Activated CD4-positive, alpha-beta T cell treated with anti-CD3 and anti-CD28 coated beads for 36 hours (primary cell): Measurements from ENCODE around the gene PLXDC2. TPM values are rescaled to one million over a fixed set of nuclear protein-coding genes. Genes with fewer than 3 reads are reported as not detected.

Source experiments
- ATAC-seq: fragments of 200-7000 bp; cut with Tn5 transposase; one replicate; pipeline ENCODE4 v1.10.0; 2021; ENCODE audit warnings: mild to moderate bottlenecking, moderate library complexity
- CTCF ChIA-PET: fragments of 350-600 bp; sonication (Branson Sonifier 250); formaldehyde crosslinking; loops from one replicate; lab custom pipeline; 2021; ENCODE audit warnings: antibody characterized with exemption; lab: Charles Lee
- POLR2A ChIA-PET: fragments of 350-600 bp; sonication (Branson Sonifier 250); formaldehyde crosslinking; loops from one replicate; lab custom pipeline; 2021; ENCODE audit warnings: antibody characterized with exemption, inconsistent platforms; lab: Charles Lee
- DNase-seq: peaks from one replicate; pipeline ENCODE4 v3.0.0-alpha.2; 2020
- H3K27ac Mint-ChIP-seq: one replicate; pipeline ENCODE4 v1.8.0; 2021; ENCODE audit warnings: mixed read lengths
- H3K27me3 Mint-ChIP-seq: one replicate; pipeline ENCODE4 v1.8.0; 2021; ENCODE audit warnings: mixed read lengths
- H3K36me3 Mint-ChIP-seq: one replicate; pipeline ENCODE4 v1.8.0; 2021; ENCODE audit warnings: low read depth, mixed read lengths
- H3K4me1 Mint-ChIP-seq: one replicate; pipeline ENCODE4 v1.8.0; 2021; ENCODE audit warnings: mixed read lengths
- H3K4me3 Mint-ChIP-seq: one replicate; pipeline ENCODE4 v1.8.0; 2021; ENCODE audit warnings: mild to moderate bottlenecking, moderate library complexity, mixed read lengths
- H3K9me3 Mint-ChIP-seq: one replicate; pipeline ENCODE4 v1.8.0; 2021; ENCODE audit warnings: low read depth, mixed read lengths
- intact Hi-C, 2 experiments: fragments of 100-400 bp; cut with DNase I in 1 of 2; cut with micrococcal nuclease in 1 of 2; formaldehyde crosslinking; loops; one replicate each; pipeline versions ENCODE4 v1.14.2 to v1.15.1; 2022 to 2024; cut with DNase I, micrococcal nuclease
- total RNA-seq, 2 experiments: library from RNA; stranded (reverse); gene quantifications; one replicate each; pipeline ENCODE4 v1.2.3, GENCODE V29; 2021

PLXDC2 gene
- total RNA-seq, 2 experiments from 2014 or later: not detected

- CTCF ChIA-PET: no interaction called here
- intact Hi-C loops: no loop called here
- no peaks in the 10 kb centered on the region for H3K4me1 Mint-ChIP-seq
- H3K9me3 Mint-ChIP-seq: peaks cover 3% of the 10 kb centered on the region
- no peak for ATAC-seq
- POLR2A ChIA-PET: no interaction called here
- H3K27me3 Mint-ChIP-seq: no peaks in the 10 kb centered on the region
- H3K4me3 Mint-ChIP-seq: no peak overlapping the region
- DNase-seq: no peak
- no peaks in the 10 kb centered on the region for H3K36me3 Mint-ChIP-seq
- no peak overlapping the region for H3K27ac Mint-ChIP-seq
Measured at GRCh38 chr10:19865676-19866075, 49.4 kb downstream of the PLXDC2 start.

DNA sequence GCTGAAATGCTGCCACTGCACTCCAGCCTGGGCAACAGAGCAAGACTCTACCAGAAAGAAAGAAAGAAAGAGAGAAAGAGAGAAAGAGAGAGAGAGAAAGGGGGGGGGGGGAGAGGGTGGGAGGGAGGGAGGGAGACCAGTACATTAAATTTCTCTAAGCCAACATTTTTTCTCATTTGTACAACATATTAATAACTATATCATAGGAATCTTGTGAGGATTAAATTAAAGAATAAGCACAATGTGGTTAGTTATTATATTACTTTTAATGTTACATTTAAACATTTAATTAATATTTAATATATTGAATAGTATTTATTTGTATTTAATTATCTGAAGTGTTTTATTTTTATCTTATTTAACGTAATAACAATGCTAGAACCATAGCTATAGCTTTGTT is 53.1 kb downstream of the PLXDC2 start:
- Mint-ChIP-seq H3K27ac (no peak overlapping the region), H3K36me3 (no peaks in the 10 kb centered on the region), H3K4me1 (no peaks in the 10 kb centered on the region), H3K27me3 (no peaks in the 10 kb centered on the region), H3K9me3 (peaks cover 3% of the 10 kb centered on the region), H3K4me3 (no peak overlapping the region)
- ATAC-seq (no peak), DNase-seq (no peak)
- POLR2A ChIA-PET: no interaction called here
- intact Hi-C loops: no loop called here
- CTCF ChIA-PET: no interaction called here

- ChIA-PET POLR2A (no interaction called here), CTCF (no interaction called here)
- no peak overlapping the region for H3K4me3 Mint-ChIP-seq
- DNase-seq (no peak), ATAC-seq (no peak)
- intact Hi-C loops: no loop called here
- H3K4me1 Mint-ChIP-seq: no peaks in the 10 kb centered on the region
- no peak overlapping the region for H3K27ac Mint-ChIP-seq
- no peaks in the 10 kb centered on the region for H3K27me3 Mint-ChIP-seq
- no peaks in the 10 kb centered on the region for H3K36me3 Mint-ChIP-seq
- H3K9me3 Mint-ChIP-seq: no peaks in the 10 kb centered on the region
Measured at GRCh38 chr10:19872504-19873271, 56.5 kb downstream of the PLXDC2 start.

DNA sequence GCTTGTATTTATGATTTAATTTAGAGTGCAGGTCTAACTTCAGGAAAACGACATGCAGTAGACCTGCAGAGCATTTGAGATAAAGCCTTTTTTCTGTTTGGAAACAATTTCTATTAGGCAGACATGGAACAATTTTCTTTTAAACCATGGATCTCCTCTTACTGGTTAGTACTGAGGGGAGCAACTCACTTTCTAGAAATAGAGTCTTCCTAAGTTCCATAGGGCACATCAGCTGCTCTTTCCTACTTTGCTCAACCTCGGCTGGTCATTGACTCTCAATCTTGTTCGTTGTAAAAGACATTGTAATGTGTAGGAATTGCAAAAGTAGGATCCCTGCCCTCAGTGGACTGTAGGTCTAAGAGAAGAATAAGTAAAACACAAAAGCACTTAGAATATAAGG is 58.0 kb downstream of the PLXDC2 start:
- ATAC-seq: no peak
- Mint-ChIP-seq H3K4me3 (no peak overlapping the region), H3K27me3 (no peaks in the 10 kb centered on the region), H3K36me3 (no peaks in the 10 kb centered on the region), H3K9me3 (no peaks in the 10 kb centered on the region), H3K27ac (no peak overlapping the region), H3K4me1 (no peaks in the 10 kb centered on the region)
- intact Hi-C loops: no loop called here
- DNase-seq: no peak
- POLR2A ChIA-PET: no interaction called here
- CTCF ChIA-PET: no interaction called here

DNA sequence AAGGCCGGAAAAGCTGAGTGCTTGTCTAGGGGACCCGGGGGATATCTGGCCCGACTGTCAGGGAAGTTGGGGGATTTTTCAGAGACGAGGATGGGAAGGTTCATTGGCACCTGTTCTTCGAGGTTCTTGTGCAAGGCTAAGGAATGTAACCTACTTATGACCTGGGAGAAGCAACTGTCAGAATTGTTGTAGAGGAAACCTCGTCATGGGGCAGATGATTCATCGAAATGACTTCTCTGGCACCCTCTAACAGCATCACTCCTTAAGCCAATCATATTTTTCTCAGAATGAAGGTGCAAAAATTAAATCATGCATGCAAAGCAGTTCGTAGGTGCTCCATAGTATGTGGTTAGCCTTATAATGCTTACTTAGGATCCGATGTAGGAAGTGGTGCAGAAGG is 58.6 kb downstream of the PLXDC2 start:
- DNase-seq (no peak), ATAC-seq (no peak)
- Mint-ChIP-seq H3K9me3 (no peaks in the 10 kb centered on the region), H3K4me3 (no peak overlapping the region), H3K27me3 (no peaks in the 10 kb centered on the region), H3K4me1 (no peaks in the 10 kb centered on the region), H3K27ac (no peak overlapping the region), H3K36me3 (no peaks in the 10 kb centered on the region)
- ChIA-PET POLR2A (no interaction called here), CTCF (no interaction called here)
- intact Hi-C loops: no loop called here

DNA sequence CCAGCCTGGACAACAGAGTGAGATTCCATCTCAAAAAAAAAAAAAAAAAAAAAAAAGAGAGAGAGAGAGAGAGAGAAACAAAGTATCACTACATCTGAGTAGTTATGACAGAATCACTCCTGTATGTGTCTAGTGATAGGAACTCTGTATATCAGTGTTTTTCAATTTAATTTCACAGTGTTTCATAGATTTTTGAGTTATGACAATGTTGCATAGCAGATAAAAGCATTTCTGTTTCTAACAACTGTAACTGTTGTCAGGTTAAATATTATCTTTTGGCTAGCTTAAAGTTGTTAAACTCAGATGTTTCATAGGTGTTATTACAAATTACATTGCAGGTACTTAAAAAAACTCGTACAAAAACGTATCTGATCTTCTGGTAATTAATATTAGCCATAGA is 60.3 kb downstream of the PLXDC2 start:
- ATAC-seq (no peak), DNase-seq (no peak)
- ChIA-PET CTCF (interaction anchor here (1.8 kb wide), 1 partner anchor 15 kb away, joined by 3 read pairs; no protein-coding TSS in a partner anchor), POLR2A (interaction anchor here (0.6 kb wide), 1 partner anchor 408 kb away, joined by 3 read pairs; no protein-coding TSS in a partner anchor)
- no peaks in the 10 kb centered on the region for H3K36me3 Mint-ChIP-seq
- H3K4me3 Mint-ChIP-seq: no peak overlapping the region
- no peaks in the 10 kb centered on the region for H3K27me3 Mint-ChIP-seq
- intact Hi-C loops: no loop called here
- H3K27ac Mint-ChIP-seq: no peak overlapping the region
- no peaks in the 10 kb centered on the region for H3K4me1 Mint-ChIP-seq
- no peaks in the 10 kb centered on the region for H3K9me3 Mint-ChIP-seq

DNA sequence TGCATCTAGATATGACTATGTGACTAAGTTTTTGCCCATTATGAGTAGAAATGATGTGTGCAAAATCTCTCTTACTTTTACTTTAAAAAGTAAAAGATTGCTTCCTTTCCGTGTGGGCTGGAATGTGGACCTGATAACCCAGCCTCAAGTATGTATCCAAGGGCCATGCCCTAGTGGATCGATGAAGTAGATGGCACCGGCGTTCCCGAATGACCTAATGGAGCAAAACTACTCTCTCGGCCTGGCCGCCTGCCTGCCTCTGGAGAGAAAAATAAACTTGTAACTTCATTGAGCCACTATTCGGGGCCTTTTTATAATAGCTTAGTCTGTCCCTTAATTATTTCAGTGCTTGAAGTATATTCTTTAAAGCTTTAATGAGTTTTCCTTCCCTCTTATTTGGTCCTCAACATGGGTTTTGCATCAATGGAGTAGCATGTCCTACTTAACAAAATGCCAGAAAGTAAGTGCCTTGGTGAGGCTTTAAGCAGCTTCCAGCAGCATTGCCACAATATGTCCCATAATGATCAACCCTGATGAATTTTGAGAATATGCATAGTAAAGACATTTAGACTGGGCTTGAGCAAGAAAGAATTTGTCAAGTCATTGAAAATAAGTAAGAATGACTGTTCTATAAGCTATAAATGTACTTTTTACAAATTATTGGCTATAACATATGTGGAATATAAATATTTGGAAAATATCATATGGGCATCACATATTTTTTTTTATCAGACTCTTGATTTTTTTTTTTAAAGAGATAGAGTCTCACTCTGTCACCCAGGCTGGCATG is 61.4 kb downstream of the PLXDC2 start:
- ChIA-PET CTCF (no interaction called here), POLR2A (interaction anchor here (0.6 kb wide), 1 partner anchor 715 kb away, joined by 3 read pairs; no protein-coding TSS in a partner anchor)
- no peaks in the 10 kb centered on the region for H3K27me3 Mint-ChIP-seq
- DNase-seq (no peak), ATAC-seq (no peak)
- H3K9me3 Mint-ChIP-seq: peaks cover 2% of the 10 kb centered on the region
- H3K27ac Mint-ChIP-seq: no peak overlapping the region
- no peak overlapping the region for H3K4me3 Mint-ChIP-seq
- H3K4me1 Mint-ChIP-seq: no peaks in the 10 kb centered on the region
- H3K36me3 Mint-ChIP-seq: no peaks in the 10 kb centered on the region
- intact Hi-C loops: no loop called here

- ChIA-PET CTCF (no interaction called here), POLR2A (no interaction called here)
- Mint-ChIP-seq H3K36me3 (no peaks in the 10 kb centered on the region), H3K27ac (no peak overlapping the region), H3K4me1 (no peaks in the 10 kb centered on the region), H3K9me3 (peaks cover 2% of the 10 kb centered on the region), H3K4me3 (no peak overlapping the region), H3K27me3 (no peaks in the 10 kb centered on the region)
- no peak for ATAC-seq
- no peak for DNase-seq
- intact Hi-C loops: no loop called here
Measured at GRCh38 chr10:19882621-19883020, 66.4 kb downstream of the PLXDC2 start.

GRCh38 chr10:19888061-19888660 is 71.9 kb downstream of the PLXDC2 start:
- Mint-ChIP-seq H3K27me3 (no peaks in the 10 kb centered on the region), H3K27ac (no peak overlapping the region), H3K9me3 (no peaks in the 10 kb centered on the region), H3K4me1 (no peaks in the 10 kb centered on the region), H3K36me3 (no peaks in the 10 kb centered on the region), H3K4me3 (no peak overlapping the region)
- POLR2A ChIA-PET: no interaction called here
- DNase-seq: no peak
- no peak for ATAC-seq
- CTCF ChIA-PET: no interaction called here
- intact Hi-C loops: no loop called here

DNA sequence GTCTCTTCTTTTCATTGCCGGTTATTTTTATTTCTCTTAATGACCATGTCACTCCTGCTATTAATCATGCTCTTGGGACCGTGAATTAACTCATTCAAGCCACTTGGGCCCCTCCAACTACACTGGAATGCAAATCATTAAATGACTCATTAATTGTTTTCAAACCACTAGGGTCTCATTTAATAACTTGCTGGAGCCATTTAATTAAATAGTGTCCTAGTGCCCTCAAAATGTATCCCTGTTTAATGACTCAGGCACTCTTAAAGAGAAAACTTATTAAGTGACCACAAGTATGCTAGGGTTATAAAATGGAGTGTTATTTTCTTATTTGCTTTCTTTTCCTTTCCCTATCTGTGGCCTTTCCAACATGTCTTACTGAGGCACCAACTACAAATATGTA is 73.0 kb downstream of the PLXDC2 start:
- CTCF ChIA-PET: no interaction called here
- POLR2A ChIA-PET: no interaction called here

DNA sequence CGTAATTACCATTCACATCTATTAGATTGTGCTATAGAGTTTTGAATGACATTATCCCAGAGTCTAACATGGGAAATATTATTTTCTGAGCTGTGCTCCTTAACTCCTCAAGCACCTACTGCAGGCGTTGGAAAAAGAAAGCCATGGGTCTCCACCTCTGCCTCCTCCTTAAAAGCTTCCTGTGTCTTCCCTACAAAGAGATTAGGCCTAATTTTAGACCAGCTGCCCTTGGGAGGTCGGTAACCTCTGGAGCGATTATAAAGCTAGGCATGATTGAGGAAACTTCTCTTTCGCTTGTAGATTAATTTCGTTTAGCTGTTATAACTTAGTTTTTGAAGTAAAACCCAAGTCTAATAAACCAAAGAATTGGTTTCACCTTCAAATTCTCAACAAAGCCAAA is 75.2 kb downstream of the PLXDC2 start:
- Mint-ChIP-seq H3K4me1 (no peaks in the 10 kb centered on the region), H3K27me3 (no peaks in the 10 kb centered on the region), H3K36me3 (no peaks in the 10 kb centered on the region), H3K9me3 (no peaks in the 10 kb centered on the region), H3K27ac (no peak overlapping the region), H3K4me3 (no peak overlapping the region)
- ATAC-seq (no peak), DNase-seq (no peak)
- ChIA-PET POLR2A (no interaction called here), CTCF (interaction anchor here (0.8 kb wide), 1 partner anchor 15 kb away, joined by 3 read pairs; no protein-coding TSS in a partner anchor)
- intact Hi-C loops: no loop called here

More for the DNA sequence above, 73.0 kb downstream of the PLXDC2 start:
- Mint-ChIP-seq H3K27me3 (no peaks in the 10 kb centered on the region), H3K27ac (no peak overlapping the region), H3K4me1 (no peaks in the 10 kb centered on the region), H3K36me3 (no peaks in the 10 kb centered on the region), H3K9me3 (no peaks in the 10 kb centered on the region), H3K4me3 (no peak overlapping the region)
- intact Hi-C loops: no loop called here
- no peak for ATAC-seq
- DNase-seq: no peak
